ENCODE measurements around the gene ZNF627.

DNA sequence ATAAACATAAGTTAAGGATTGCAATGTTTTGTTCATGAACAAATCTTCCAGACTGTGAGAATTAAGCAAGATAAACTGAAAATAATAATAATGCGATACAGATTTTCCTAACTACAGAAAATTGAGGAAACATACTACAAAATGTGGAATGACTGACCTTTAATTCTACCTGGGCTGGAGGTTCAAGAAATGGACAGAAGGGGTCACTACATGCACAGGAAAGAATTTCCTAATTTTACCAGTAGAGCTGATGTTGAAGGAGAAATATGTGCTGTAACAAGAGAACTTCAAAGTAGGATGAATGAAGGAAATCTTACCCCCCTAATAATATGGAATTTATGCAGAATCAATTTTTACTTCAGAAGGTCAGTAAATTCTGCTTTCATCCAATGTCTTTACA, 62.3 kb downstream of the ZNF627 start:
- TF ChIP-seq EZH2 (IDR thresholded peaks at IDR 0.05; ENCODE audit: low read length, missing control alignments) = no peak
- TF ChIP-seq, protein P1, sequence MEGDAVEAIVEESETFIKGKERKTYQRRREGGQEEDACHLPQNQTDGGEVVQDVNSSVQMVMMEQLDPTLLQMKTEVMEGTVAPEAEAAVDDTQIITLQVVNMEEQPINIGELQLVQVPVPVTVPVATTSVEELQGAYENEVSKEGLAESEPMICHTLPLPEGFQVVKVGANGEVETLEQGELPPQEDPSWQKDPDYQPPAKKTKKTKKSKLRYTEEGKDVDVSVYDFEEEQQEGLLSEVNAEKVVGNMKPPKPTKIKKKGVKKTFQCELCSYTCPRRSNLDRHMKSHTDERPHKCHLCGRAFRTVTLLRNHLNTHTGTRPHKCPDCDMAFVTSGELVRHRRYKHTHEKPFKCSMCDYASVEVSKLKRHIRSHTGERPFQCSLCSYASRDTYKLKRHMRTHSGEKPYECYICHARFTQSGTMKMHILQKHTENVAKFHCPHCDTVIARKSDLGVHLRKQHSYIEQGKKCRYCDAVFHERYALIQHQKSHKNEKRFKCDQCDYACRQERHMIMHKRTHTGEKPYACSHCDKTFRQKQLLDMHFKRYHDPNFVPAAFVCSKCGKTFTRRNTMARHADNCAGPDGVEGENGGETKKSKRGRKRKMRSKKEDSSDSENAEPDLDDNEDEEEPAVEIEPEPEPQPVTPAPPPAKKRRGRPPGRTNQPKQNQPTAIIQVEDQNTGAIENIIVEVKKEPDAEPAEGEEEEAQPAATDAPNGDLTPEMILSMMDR (conservative IDR thresholded peaks at IDR 0.05 in 1 of 2, IDR thresholded peaks at IDR 0.05 in 1 of 2; ENCODE audit: low read depth in 1 of 2, low read length in 2 of 2) = peak in 1 of 2 donors; percentile 16
